Subcutaneous adipose tissue (tissue), 4 donors: ENCODE results near the gene RBM4B. TPM values are rescaled to one million over a fixed set of nuclear protein-coding genes. Genes with fewer than 3 reads are reported as not detected.

Experiments used
- CTCF ChIP-seq: fragments of 450-650 bp; IDR thresholded peaks from one replicate; pipeline ENCODE4 v1.5.1; 2016; ENCODE audit warnings: low read depth, mild to moderate bottlenecking, control low read depth, antibody characterized with exemption, moderate library complexity
- total RNA-seq, 4 donors: library from RNA; depleted of rRNA; stranded (reverse); fragments of >200 nt; gene quantifications; one replicate each; pipeline ENCODE4 v1.1.0, GENCODE V29; 2016

The RBM4B gene
- total RNA-seq, 4 donors from 2014 or later, result 3.9 to 10.2 (median 9.0) TPM

GRCh38 chr11:66713746-66714480, 36.2 kb upstream of the RBM4B start:
- no peak for TF ChIP-seq CTCF

GRCh38 chr11:66710384-66710930, 32.8 kb upstream of the RBM4B start:
- no peak for TF ChIP-seq CTCF

GRCh38 chr11:66708701-66709100, 31.0 kb upstream of the RBM4B start:
- TF ChIP-seq CTCF, result no peak

- TF ChIP-seq CTCF, result no peak
These were observed 30.4 kb upstream of the RBM4B start for GRCh38 chr11:66708094-66708493.

GRCh38 chr11:66707486-66707885, 29.8 kb upstream of the RBM4B start:
- no peak for TF ChIP-seq CTCF

- TF ChIP-seq CTCF, result no peak
These were observed 29.3 kb upstream of the RBM4B start for GRCh38 chr11:66706989-66707388.

GRCh38 chr11:66705587-66706335, 28.1 kb upstream of the RBM4B start:
- no peak for TF ChIP-seq CTCF
